GM19238 (cell line): ENCODE measurements around the gene MZT2A.
"Not testable (repeated sequence)": the region's sequence is repeated elsewhere in the genome, so short reads cannot be mapped to it uniquely, and the experiment has no call there.

ENCODE experiments used
- DNase-seq: peaks from one replicate; pipeline ENCODE4 v3.0.0; 2011; ENCODE audit warnings: low spot score; ENCODE audit not compliant: insufficient read length

Gene MZT2A

GRCh38 chr2:131492015-131492417 is at the start of gene MZT2A:
TSS of gene MZT2A (minus strand) at chr2:131492397. CDS start at chr2:131492376, 21 bp downstream.
- not testable (repeated sequence) for DNase-seq

- DNase-seq, result not testable (repeated sequence)
Observed at GRCh38 chr2:131538856-131539255, 46.7 kb upstream of the MZT2A start.

- DNase-seq, result not testable (repeated sequence)
Observed at GRCh38 chr2:131536841-131537240, 44.6 kb upstream of the MZT2A start.

- DNase-seq, result not testable (repeated sequence)
Observed at GRCh38 chr2:131535951-131536826, 44.0 kb upstream of the MZT2A start.

GRCh38 chr2:131535526-131535925 is 43.3 kb upstream of the MZT2A start:
- DNase-seq, result no peak

GRCh38 chr2:131534965-131535364 is 42.8 kb upstream of the MZT2A start:
- not testable (repeated sequence) for DNase-seq

GRCh38 chr2:131534317-131534672 is 42.1 kb upstream of the MZT2A start:
- DNase-seq, result not testable (repeated sequence)

- not testable (repeated sequence) for DNase-seq
Observed at GRCh38 chr2:131533609-131534316, 41.6 kb upstream of the MZT2A start.

GRCh38 chr2:131532723-131533608 is 40.8 kb upstream of the MZT2A start:
- not testable (repeated sequence) for DNase-seq

- not testable (repeated sequence) for DNase-seq
Observed at GRCh38 chr2:131531547-131532185, 39.5 kb upstream of the MZT2A start.

- DNase-seq, result not testable (repeated sequence)
Observed at GRCh38 chr2:131530626-131531344, 38.6 kb upstream of the MZT2A start.

GRCh38 chr2:131529864-131530445 is 37.8 kb upstream of the MZT2A start:
- DNase-seq, result not testable (repeated sequence)

GRCh38 chr2:131528981-131529863 is 37.0 kb upstream of the MZT2A start:
- not testable (repeated sequence) for DNase-seq

GRCh38 chr2:131527131-131528001 is 35.2 kb upstream of the MZT2A start, which contains the start of gene CCDC74A:
TSS of gene CCDC74A (plus strand) at chr2:131527888. CDS start at chr2:131527971, 83 bp downstream.
- DNase-seq, result not testable (repeated sequence)

- DNase-seq, result not testable (repeated sequence)
Observed at GRCh38 chr2:131525256-131525655, 33.1 kb upstream of the MZT2A start.

- DNase-seq, result no peak
Observed at GRCh38 chr2:131521961-131522781, 30.0 kb upstream of the MZT2A start.

GRCh38 chr2:131521524-131521923 is 29.3 kb upstream of the MZT2A start:
- not testable (repeated sequence) for DNase-seq
